Stimulated activated naive CD8-positive, alpha-beta T cell treated with anti-CD3 and anti-CD28 coated beads, Interleukin-15, Interleukin-2, amounts not matched to agents 100 U/mL and 50 U/mL, for 24 hours (primary cell): ENCODE measurements around the gene PNMA6E.
A peak's percentile ranks its signal among the peaks of the same experiment; 100 is the strongest.

Source experiments
- ATAC-seq: fragments of 150-1000 bp; cut with Tn5 transposase; one replicate; pipeline ENCODE4 v1.10.0; 2021
- DNase-seq: peaks from one replicate; pipeline ENCODE4 v3.0.0; 2021

Gene PNMA6E

DNA sequence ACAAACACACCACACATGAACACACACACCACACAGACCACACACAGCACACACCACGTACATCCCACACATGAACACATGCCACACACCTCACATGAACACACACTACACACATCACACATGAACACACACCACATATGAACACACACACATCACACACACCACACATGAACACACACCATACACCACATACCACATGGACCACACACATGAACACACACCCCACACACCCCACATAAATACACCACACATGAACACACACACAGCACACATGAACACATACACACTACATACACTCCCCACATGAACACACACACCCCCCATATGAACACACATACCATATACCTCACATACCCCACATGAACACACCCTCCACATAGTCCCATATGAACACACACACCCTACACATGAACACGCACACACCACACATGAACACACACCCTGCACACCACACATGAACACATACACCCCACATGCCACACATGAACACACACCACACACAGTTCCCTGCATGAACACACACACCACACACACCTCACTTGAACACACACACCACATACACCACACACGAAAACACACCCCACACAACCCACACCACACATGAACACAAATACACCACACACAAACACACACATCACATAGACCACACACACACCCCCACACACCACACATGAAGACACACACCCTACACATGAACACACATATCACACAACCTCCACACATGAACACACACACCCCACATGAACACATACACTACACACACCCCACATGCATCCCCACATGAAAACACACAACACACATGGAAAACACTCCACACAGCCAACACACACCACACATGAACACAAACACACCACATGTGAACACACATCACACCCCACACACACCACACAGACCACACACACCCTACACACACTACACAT is 18.3 kb downstream of the PNMA6E start:
- DNase-seq: no peak

DNA sequence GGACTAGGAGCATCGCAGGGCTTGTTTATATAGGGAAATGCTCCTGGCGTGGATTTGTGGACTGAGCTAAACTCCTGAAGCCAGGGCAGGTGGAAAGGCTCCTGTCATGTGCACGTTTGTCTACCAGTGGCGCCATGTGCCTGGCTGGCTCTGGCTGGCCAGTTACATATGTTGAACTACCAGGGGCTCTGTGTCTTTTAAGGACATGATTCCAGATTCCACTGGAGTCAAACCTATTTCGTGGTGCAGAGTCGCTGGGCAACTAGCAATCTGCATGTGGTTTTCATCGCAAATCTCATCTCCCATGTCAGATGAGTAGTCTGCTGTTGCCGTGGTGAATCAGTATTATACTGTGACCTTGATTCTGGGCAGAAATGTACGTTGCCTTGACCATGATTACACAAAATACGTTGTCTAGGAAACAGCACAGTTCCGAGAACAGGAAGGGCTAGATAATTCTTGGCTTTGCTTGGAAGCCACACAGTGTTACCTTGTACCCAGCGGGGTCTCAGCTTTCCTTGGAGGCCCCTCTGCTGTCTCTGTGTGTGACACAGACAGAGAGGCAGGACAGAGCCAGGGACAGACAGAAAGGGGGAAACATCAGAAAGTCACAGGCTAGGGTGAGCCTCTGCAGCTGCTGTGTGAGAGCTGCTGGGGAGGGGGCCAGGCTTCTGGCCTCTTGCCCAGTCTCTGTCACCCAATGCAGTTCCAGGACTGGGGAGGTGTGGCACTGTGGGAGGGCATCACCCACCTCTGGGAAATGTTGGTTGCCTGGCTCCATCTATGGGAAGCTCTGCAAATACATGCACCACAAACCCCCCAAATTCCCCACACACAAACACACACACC is 19.2 kb downstream of the PNMA6E start:
- peak; percentile 7 for DNase-seq

More for the DNA sequence above, 18.3 kb downstream of the PNMA6E start:
- ATAC-seq: no peak

DNA sequence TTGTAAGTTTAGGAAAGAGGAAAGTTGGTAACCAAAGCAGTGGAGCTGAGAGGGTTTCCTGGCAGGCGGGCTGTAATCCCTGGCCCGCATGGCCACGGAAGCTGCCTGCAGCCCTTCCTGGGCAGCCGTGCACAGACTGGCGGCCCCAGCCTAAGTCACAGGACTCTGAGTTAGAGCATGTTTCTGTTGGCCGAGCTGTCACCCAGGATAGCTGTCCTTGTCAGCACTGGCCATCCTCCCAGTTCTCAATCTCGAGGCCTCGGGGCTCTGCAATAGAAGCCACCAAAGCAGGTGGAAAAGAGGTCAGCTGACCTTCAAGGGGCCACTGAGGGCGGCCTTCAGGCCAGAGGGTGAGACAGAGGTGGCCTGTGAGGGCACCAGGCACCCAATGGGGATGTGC is 20.5 kb downstream of the PNMA6E start:
- ATAC-seq (no peak), DNase-seq (no peak)

More for the DNA sequence above, 19.2 kb downstream of the PNMA6E start:
- peak; percentile 46 for ATAC-seq

DNA sequence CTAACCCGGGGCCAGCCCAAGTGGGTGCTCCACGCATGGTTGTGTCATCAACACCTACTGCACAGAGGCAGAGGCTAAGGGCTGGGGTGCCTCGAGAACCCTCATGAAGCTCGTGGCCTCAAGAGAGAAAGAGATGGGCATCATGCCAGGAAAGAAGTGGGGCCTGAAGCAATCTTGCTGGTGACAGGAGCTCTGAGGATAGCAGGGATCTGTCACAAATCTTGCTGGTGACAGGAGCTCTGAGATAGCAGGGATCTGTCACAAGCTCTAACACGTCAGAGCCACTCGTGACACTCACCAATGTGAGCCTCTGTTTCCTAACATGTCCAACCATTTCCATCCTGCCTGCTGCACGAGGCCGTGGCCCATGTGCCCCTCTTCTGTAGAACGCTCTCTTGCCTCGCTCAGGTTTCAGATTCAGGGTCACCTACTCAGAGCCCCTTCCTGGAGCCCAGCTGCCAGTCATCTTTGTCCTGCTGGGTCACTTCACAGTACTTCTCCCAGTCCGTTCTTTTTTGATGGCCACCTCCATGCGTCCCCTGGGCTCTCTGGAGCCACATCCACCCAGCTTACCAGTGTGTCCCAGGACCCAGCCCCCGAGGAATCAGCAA is 21.1 kb downstream of the PNMA6E start:
- ATAC-seq (no peak), DNase-seq (no peak)

DNA sequence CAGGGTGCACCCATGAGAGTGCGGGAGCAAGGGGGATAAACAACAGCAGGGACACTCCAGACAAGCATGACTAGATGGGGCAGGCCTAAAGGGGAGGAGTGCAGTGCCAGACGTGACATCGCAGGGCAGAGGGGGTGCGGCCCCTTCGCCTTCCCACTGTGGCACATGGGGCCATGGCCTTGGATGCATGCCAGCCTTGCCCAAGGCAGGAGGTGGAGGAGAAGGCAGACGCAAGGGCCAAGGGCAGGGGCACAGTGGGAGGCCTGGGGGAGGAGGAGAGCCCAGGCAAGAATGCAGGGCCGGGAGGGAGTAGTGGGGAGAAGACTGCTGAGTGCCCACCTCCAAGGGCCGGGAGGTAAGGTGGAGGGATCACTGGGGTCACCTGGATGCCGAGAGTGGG is 21.6 kb downstream of the PNMA6E start:
- DNase-seq (no peak), ATAC-seq (no peak)

DNA sequence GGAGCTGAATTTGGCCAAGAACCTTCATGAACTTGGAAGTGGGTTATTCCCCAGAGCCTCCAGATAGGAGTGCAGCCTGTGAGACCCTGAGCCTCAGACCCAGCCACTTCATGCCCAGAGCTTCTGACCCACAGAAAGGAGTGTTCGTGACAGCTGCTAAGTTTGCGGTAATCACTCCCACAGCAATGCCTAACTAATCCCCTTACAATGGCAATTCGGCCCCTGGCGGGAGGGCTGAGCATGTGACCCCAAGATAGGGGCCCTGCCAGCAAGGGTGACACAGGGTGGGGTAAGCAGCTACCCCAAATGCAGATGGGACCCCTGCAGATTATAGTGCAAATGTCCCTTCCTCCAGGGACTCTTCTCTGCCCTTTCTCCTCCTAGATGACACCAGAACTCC is 22.5 kb downstream of the PNMA6E start:
- DNase-seq (no peak), ATAC-seq (no peak)

DNA sequence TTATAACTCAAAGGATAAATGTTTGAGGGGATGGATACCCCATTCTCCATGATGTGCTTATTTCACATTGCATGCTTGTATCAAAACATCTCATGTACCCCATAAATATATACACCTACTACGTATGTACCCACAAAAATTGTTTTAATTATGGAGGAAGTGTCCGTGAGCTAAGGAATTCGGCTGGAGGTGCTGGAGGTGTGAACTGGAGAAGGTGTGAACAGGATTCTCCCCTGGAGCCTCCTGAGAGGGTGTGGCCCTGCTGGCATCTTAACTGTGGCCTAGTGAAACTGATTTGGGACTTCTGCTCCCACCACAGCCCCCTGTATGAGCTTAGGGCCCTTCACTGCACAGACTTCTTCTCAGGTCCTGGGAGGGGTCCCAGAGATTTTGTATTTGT is 23.4 kb downstream of the PNMA6E start:
- no peak for ATAC-seq

DNA sequence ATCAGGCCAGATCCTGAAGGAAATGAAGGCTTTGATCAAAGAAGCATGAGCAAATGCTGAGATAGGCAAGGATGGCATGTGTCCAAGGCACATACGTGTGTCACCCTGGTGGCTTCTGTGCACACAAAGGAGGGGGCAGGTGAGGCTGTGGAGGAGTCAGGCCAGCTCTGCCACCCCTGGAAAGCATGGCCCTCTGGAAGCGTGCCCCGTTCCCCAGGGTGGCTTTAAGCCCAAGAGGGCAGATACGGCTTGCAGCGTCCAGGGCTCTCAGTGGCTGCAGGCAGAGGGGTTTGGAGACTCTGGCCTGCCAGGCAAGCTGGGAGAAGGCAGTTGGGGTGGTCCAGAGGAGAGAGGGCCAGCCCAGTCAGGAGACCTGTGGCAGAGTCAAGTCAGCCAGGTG is 25.6 kb downstream of the PNMA6E start:
- no peak for ATAC-seq
- no peak for DNase-seq

More for the DNA sequence above, 23.4 kb downstream of the PNMA6E start:
- DNase-seq: no peak

DNA sequence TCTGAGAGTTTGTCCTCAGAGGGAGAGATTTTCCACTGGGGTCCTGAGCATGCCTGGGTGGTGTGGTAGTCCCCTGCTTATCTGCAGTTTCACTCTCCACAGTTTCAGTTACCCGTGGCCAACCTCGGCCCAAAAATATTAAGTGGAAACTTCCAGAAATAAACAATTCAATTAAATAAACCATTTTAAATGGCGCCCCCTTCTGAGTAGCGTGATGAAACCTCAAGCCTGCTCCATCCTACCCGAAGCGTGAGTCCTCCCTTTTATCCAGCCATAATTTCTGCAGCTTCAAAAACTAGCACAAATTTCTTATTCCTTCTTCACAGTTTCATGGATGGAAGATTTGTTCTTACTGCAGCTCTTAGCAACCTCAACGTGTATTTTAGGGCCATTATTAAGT is 26.7 kb downstream of the PNMA6E start:
- ATAC-seq (no peak), DNase-seq (no peak)

DNA sequence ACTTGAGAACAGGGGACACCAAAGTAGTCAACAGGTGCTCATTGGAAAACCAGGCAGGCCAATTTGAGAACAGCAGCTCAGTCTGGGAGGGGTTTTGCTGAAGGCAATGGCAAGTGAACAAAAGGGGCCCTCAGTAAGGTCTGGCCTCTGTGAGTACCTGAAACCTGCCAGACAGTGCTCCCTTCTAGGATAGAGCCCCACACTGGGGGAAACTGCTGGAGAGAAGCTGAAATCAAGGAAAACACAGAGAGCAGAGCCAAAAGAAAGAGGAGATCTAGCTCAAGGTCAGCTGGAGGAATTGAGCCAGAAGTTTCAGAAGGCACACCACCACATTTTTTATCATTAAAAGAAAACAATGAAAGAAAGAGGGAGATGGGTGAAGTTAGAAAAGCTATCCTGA is 28.2 kb downstream of the PNMA6E start:
- no peak for ATAC-seq
- DNase-seq: no peak

DNA sequence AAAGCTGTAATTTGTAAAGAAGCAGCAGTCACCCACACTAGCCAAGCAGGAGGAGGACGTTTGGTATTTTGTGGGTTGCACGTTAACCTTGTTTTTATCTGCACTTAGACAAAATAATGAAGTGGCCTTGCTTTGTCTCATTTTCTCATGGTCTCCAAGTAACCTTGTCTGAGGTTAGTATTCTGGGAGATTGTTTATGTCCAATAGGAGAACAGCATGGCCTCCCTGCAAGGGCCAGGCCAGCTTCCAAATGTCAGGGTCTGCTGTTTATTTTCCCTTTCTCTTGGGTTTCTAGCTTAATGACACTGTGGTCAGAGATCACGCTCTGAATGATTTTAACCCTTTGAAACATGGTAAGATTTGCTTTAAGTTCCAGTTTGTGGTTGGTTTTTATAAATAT is 29.9 kb downstream of the PNMA6E start:
- DNase-seq: no peak
- ATAC-seq: no peak

DNA sequence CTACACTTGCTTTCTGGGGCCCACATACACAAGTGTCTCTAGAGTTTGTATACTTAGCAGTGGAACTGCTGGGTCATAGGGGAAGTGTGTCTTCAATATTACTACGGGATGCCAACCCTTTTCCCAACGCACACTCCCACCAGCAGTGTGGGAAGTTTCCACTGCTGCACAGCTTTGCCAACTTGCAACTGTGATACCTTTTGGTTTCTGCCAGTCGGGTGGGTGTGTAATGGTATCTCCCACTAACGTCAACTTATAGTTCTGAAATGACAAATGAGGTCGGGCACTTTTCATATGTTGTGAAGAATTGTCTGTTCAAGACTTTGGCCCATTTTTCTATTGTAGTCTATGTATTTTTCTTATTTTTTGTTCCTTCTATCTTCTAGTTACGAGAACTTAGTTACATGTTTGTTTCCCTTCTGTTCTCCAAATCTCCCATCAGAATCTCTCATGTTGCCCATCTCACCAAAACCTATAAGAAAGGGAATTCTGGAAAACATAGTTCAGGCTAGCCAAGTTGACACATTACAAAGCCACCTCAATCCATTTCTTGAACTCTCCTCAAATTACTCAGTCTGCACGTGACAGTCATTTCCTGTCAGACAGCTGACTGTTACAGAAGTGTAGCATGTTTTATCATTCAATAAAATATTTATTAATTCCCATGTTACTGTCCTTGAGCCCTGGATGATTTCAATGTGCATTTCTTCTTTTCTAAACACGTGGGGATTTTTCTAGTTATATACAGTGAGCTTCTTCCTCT is 30.7 kb downstream of the PNMA6E start:
- DNase-seq (no peak), ATAC-seq (no peak)

DNA sequence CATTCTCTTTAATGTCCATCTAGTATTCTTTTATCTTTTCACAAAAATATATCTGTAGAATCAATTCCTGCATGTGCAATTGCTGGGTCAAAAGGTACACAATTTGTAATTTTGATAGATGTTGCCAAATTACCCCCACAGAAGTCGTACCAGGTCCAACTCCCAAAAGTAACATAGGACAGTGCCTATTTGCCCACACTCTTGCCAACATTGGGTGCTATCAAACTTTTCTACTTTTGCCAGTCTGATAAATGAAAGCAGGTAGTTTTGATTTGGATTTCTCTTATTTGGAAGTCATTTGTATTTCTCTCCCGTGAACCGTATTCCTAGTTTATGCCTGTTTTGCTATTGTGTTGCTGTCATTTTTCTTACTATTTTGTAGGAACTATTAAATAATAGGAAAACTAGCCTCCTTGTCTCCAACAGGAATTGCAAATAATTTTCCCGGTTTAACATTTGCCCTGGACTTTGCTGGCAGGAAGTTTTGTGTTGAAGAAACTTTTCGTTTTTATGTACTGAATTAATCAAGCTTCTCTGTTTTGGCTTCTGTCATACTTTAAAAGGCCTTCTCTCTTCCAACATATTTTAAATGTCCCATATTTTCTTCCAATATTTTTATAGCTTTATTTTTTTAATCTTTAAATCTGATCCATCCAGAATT is 34.1 kb downstream of the PNMA6E start:
- no peak for DNase-seq
- no peak for ATAC-seq

DNA sequence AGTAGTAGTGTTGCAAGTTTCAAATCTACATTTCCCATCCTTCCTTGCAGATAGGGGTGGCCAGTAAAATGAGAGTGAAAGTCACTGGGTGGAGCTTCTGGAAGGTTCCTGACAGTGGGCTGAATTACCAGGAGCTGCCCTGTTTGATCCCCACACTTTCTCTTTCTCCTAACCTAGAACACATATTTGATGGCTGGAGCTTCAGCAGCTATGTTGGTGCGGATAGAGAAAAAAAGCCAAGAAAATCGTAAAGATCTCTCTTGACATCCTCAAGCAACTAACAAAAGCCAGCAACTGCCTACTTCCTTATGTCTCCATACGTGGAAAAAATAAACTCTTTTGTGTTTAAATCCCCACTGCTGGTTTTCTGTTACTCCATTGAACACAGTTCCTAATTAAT is 35.0 kb downstream of the PNMA6E start:
- ATAC-seq (no peak), DNase-seq (no peak)

DNA sequence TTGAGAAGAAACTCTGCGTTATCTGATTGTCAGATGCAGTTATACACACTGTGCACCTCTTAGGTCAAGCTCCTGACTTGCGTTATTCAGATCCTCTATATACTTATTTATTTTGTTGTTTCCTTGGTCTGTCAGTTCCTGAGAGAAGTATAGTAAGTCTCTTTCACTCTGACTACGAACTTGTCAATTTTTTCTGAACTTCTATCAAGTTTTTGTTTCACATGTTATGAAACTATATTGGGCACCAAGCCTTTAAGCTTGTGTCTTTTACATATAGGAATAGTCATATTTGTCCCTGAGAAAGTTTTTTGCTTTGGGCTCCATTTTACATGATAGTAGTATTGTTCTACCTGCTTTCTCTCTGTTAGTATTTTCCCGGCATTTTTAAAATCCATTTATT is 35.5 kb downstream of the PNMA6E start:
- DNase-seq: no peak
- ATAC-seq: no peak

DNA sequence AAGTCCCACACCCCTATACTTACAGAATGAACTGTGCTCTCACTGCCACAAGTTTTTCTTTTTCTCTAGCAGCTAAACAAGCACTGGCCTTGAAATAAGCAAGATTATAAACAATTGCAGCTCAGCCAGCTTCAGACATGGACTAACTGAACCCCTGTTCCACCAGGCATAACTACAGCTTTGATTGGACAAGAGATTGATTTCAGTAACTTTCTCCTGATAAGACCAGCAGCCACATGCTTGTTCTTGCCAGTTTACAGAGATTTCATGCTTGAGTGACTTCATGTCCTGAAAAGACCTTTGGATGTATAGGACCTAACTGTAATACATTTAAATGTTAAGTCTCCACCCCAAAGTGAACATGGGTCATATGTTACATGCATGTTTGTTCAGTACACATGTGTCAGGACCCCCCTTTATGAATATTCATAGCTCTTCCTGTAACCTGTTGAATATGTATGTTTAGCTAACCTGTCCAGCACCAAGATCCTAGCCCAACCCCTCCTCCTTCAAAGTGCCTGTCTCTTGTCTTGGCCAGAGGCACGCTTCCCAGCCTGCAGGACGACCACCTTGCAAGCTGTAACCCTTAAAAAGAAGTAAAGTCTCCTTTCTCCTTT is 39.3 kb downstream of the PNMA6E start:
- ATAC-seq: no peak
- DNase-seq: no peak

DNA sequence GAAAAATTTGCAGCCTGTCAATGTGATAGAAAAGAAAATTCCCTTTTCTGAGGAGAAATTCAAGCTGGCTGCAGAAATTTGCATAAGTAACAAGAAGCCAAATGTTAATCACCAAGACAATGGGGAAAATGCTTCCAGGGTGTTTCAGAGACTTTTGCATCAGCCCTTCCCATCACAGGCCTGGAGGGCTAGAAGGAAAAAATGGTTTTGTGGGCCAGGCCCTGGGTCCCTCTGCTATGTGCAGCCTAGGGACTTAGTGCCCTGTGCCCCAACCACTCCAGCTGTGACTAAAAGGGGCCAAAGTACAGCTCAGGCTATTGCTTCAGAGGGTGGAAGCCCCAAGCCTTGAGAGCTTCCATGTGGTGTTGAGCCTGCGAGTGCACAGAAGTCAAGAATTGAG is 43.3 kb downstream of the PNMA6E start:
- ATAC-seq (no peak), DNase-seq (no peak)

DNA sequence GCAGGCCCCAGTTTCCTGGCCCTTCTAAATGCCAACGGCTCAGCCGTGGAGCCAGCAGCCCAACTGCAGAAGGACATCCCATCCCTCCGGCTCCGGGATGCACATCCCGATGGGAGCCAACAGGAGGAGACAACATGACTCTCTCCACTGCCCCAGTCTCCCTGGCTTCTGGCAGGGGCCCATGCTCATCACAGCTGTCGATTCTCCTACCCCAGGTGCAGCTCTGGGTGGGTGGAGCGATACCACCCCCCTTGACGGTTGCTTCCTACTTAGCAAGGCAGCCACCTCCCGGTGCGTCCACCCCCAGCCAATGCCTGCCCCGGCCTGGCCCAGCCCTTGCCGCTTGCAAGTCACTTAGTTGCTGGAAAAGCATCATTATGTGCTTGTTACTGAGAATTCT is 47.7 kb downstream of the PNMA6E start:
- ATAC-seq: no peak
- no peak for DNase-seq

DNA sequence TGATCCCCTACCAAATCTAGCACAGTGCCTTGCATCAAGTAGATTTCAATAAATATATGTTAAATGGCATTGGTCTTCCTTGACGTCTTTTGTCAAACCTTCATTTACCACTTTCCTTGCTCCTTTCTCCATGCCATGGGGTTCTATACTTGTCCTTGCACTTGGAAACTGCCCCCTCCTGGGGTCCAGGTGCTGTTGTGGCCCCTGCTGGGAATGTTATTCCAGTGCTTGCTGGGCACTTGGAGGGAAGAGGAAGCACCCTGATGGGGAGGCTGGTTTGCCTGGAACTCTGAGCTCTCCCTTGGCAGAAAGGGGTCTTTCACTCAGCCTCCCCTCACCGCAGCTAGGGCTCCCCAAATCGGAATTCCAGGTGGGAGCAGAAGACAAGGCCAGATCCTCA is 48.3 kb downstream of the PNMA6E start:
- ATAC-seq: no peak
- DNase-seq: no peak

DNA sequence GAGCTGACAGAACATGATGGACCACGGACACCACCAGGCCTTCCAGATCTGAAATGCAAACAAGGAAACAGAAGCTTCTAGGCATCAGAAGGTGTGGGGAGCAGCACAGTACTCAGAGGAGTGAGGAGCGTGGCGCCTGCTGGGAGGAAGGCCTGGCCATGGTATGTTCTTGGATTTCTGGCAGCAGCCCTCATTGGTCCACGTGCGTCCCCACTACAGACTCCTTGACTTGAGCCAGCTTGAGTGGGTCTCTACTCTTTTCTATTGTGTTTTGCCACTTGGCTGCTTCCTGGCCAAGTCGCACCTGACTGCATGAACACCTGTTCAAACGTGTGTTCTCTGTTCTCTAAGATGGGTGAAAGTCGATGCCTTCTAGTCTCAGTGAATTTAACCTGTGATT is 49.2 kb downstream of the PNMA6E start:
- ATAC-seq (no peak), DNase-seq (no peak)

DNA sequence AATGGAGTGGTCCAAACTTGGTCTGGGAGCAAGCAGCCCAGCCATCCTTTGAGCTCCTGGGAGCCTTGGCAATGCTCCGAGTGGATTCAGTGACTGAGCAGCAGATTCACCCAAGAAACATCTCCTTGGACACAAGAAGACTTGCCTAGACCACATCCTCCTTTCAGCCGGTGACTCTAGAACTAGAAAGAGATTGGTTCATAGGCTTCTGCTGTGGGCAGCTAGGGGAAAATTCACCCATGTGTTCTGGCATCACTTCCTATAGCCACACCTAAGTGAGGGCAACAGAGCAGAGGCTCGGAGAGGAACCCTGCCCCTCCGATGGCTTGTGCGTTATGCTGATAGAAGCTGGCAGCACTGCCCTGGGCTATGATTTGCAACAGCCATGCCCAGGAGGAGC is 51.2 kb downstream of the PNMA6E start:
- DNase-seq (no peak), ATAC-seq (no peak)
